ENCODE measurements around the gene CFAP299.

DNA sequence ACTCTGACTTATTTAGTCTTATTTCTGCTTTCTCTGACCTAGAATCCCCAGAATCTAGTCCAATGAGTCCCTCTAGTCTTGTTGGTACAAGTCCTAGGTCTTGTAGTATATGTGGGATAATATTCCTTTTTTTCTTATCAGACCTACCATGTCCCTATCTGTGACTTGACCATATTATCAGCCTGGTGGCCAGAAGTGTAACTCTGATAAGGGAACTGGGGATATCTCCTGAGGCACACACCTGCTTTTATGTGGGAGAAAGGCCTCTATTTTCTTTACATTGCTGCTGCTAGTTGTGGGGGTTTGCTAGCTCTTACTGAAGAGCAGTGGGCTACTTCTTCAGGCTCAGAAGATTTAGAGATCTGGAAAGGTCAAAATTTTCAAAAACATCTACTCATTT lies 38.6 kb downstream of the CFAP299 start:
- TF ChIP-seq POLR2AphosphoS5 (IDR thresholded peaks at IDR 0.05; ENCODE audit: insufficient read depth, low read depth, low read length) (no peak), EZH2 (IDR thresholded peaks at IDR 0.05; ENCODE audit: borderline replicate concordance, low read depth, low read length, severe bottlenecking) (no peak), POLR2A (IDR thresholded peaks at IDR 0.05; ENCODE audit: low read depth, low read length) (no peak)
- TF ChIP-seq, protein P1, sequence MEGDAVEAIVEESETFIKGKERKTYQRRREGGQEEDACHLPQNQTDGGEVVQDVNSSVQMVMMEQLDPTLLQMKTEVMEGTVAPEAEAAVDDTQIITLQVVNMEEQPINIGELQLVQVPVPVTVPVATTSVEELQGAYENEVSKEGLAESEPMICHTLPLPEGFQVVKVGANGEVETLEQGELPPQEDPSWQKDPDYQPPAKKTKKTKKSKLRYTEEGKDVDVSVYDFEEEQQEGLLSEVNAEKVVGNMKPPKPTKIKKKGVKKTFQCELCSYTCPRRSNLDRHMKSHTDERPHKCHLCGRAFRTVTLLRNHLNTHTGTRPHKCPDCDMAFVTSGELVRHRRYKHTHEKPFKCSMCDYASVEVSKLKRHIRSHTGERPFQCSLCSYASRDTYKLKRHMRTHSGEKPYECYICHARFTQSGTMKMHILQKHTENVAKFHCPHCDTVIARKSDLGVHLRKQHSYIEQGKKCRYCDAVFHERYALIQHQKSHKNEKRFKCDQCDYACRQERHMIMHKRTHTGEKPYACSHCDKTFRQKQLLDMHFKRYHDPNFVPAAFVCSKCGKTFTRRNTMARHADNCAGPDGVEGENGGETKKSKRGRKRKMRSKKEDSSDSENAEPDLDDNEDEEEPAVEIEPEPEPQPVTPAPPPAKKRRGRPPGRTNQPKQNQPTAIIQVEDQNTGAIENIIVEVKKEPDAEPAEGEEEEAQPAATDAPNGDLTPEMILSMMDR (IDR thresholded peaks at IDR 0.05; ENCODE audit: extremely low read depth in 1 of 2, insufficient read depth in 1 of 2, low read depth in 1 of 2, low read length in 2 of 2), result no peak
- TF ChIP-seq, protein P2, sequence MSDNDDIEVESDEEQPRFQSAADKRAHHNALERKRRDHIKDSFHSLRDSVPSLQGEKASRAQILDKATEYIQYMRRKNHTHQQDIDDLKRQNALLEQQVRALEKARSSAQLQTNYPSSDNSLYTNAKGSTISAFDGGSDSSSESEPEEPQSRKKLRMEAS (IDR thresholded peaks at IDR 0.05; ENCODE audit: insufficient read depth, insufficient read length), result no peak

Measured in endothelial cell of umbilical vein (primary cell).